HepG2 (cell line): ENCODE measurements around the gene CTF1.

ENCODE experiments used
- EED ChIP-seq: sonication (generic); formaldehyde crosslinking; IDR thresholded peaks from 2 replicates; pipeline ENCODE4 v1.5.0; 2020; ENCODE audit warnings: mild to moderate bottlenecking, missing genetic modification reagents
- JUND ChIP-seq: sonication (generic); formaldehyde crosslinking; IDR thresholded peaks from 2 replicates; pipeline ENCODE4 v1.8.0; 2022; ENCODE audit warnings: mild to moderate bottlenecking, missing genetic modification reagents
- RAD21 ChIP-seq: fragments of 450-650 bp; formaldehyde crosslinking; IDR thresholded peaks from 2 replicates; pipeline ENCODE4 v1.5.0; 2020; ENCODE audit warnings: mild to moderate bottlenecking
- ZNF274 ChIP-seq: sonication (generic); formaldehyde crosslinking; IDR thresholded peaks from 2 replicates; pipeline ENCODE4 v1.5.1; 2020; ENCODE audit warnings: mild to moderate bottlenecking, missing genetic modification reagents
- TF ChIP-seq, protein P1 (sequence below): sonication (generic); formaldehyde crosslinking; IDR thresholded peaks from 2 replicates; pipeline ENCODE4 v1.5.0; 2020; ENCODE audit warnings: mild to moderate bottlenecking, missing genetic modification reagents, moderate library complexity

DNA sequence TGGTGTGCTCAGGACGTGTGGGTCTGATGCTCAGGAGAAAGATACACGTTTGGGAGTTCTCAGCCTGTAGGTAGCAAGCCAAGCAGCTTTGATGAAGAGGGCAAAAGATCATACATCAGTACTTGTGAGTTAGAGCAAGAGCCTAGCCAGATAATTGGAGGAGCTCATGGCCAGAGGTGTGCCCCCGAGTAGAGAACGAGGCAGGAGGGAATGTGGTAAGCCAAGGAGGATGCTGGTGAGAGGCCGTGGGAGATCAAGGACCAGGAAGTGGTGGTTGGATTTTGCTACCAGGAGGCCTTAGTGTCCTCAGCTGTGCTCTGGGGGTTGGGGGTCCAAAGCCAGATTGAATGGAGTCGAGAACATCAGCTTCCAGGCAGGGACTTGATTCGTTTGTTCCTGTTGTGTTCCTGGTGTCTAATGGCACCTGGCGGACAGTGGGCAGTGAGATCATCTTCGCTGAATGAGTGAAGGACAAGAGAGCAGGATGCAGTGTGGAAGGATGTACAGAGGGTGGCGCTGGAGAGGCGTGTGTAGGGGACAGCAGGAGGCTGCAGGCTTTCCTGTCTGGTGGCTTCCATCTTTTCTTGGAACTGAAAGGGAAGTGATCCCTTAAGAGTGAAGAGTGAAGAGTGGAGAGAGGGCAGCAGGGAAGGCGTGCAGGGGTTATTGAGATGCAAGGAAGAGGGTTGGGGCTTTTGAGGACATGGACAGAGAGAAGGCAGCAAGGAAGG lies 38.6 kb downstream of the CTF1 start:
- TF ChIP-seq RAD21 (CRISPR knock-in tag), result peak; percentile 47; the same call in 1 of the 2 replicates
- TF ChIP-seq, protein P1, sequence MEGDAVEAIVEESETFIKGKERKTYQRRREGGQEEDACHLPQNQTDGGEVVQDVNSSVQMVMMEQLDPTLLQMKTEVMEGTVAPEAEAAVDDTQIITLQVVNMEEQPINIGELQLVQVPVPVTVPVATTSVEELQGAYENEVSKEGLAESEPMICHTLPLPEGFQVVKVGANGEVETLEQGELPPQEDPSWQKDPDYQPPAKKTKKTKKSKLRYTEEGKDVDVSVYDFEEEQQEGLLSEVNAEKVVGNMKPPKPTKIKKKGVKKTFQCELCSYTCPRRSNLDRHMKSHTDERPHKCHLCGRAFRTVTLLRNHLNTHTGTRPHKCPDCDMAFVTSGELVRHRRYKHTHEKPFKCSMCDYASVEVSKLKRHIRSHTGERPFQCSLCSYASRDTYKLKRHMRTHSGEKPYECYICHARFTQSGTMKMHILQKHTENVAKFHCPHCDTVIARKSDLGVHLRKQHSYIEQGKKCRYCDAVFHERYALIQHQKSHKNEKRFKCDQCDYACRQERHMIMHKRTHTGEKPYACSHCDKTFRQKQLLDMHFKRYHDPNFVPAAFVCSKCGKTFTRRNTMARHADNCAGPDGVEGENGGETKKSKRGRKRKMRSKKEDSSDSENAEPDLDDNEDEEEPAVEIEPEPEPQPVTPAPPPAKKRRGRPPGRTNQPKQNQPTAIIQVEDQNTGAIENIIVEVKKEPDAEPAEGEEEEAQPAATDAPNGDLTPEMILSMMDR (CRISPR knock-in tag), result peak; percentile 83
- TF ChIP-seq EED (CRISPR knock-in tag), result no peak
- no peak for TF ChIP-seq ZNF274
- TF ChIP-seq JUND (CRISPR knock-in tag), result no peak
